ENCODE measurements around the gene SMIM29. TPM values are rescaled to one million over a fixed set of nuclear protein-coding genes. Genes with fewer than 3 reads are reported as not detected.

The SMIM29 gene
- total RNA-seq, 1 experiment from 2014 or later, result 25.1 TPM

- ChIA-PET POLR2A (interaction anchor here (3.8 kb wide), 1 partner anchor 31 kb away, joined by 12 read pairs; the partner anchor contains the start of gene HMGA1), CTCF (interaction anchor here (0.5 to 2.9 kb wide), 2 partner anchors 9 to 20 kb away, joined by 3 to 7 read pairs; no protein-coding TSS in a partner anchor), RAD21 (ENCODE audit: low non-redundant PET in 1 of 2, low total read pairs in 2 of 2, uncharacterized antibody in 2 of 2, unreplicated experiment in 2 of 2) (no interaction called here)
- H3K79me2 ChIP-seq (ENCODE audit: insufficient read depth, low read length), result no peaks in the 10 kb centered on the region
- H3K27ac ChIP-seq (ENCODE audit: low read depth, low read length), result no peak overlapping the region
- H4K20me1 ChIP-seq (ENCODE audit: insufficient read depth), result no peaks in the 10 kb centered on the region
- no peak overlapping the region for H3K4me2 ChIP-seq (ENCODE audit: low read length)
- H3K9me2 ChIP-seq (ENCODE audit: insufficient read depth), result no peaks in the 10 kb centered on the region
- H3K9ac ChIP-seq (ENCODE audit: low read length), result no peak overlapping the region
- no TSS peak for BruUV-seq (replicated peaks)
- intact Hi-C loops (cut with micrococcal nuclease), result no loop called here
- TF ChIP-seq YY1 (IDR thresholded peaks at IDR 0.05; ENCODE audit: extremely low read depth, insufficient replicate concordance, low read depth, low read length) (peak; percentile 39), SRF (IDR thresholded peaks at IDR 0.05; ENCODE audit: low read depth) (no peak)
- peaks cover 0 to 44% of the 10 kb centered on the region in 2 experiments; a peak in 3 of 4 replicates for H3K4me1 ChIP-seq (ENCODE audit: control insufficient read depth in 1 of 2, insufficient read depth in 2 of 2, low read length in 2 of 2)
- H3K27me3 ChIP-seq (ENCODE audit: insufficient read depth, low read length), result no peaks in the 10 kb centered on the region
- no peaks in the 10 kb centered on the region for H3K9me3 ChIP-seq (ENCODE audit: control insufficient read depth in 1 of 2, insufficient read depth in 1 of 2, low read depth in 1 of 2, low read length in 2 of 2)
- no peak for ATAC-seq
- DNase-seq (ENCODE audit: low read depth, low spot score), result no peak
- no peaks in the 10 kb centered on the region for H3K36me3 ChIP-seq (ENCODE audit: control insufficient read depth in 1 of 2, insufficient read depth in 2 of 2, low read length in 2 of 2)
- H2AFZ ChIP-seq (ENCODE audit: low read depth, low read length, poor library complexity, severe bottlenecking), result peak overlapping the region; percentile 95
- no peak overlapping the region for H3K4me3 ChIP-seq (replicated peaks in 1 of 2; ENCODE audit: low read depth in 1 of 2, low read length in 2 of 2)
Observed at GRCh38 chr6:34205466-34205865, 43.3 kb downstream of the SMIM29 start.

DNA sequence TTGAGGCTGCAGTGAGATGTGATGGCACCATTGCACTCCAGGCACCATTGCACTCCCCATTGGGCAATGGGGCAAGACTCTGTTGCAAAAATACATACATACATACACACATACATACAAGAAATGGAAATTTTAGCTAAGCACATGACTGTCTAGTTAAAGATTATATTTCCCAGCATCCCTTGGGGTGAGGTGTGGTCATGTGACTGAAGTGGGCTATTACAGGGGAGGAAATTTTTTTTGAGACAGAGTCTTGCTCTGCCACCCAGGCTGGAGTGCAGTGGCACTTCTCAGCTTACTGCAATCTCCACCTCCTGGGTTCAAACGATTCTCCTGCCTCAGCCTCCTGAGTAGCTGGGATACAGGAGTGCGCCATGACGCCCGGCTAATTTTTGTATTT lies 44.1 kb downstream of the SMIM29 start:
- ATAC-seq (no peak), DNase-seq (ENCODE audit: low read depth, low spot score) (no peak)
- Histone ChIP-seq H3K9me3 (ENCODE audit: control insufficient read depth in 1 of 2, insufficient read depth in 1 of 2, low read depth in 1 of 2, low read length in 2 of 2) (no peaks in the 10 kb centered on the region), H3K4me2 (ENCODE audit: low read length) (no peak overlapping the region), H3K27me3 (ENCODE audit: insufficient read depth, low read length) (no peaks in the 10 kb centered on the region), H3K9ac (ENCODE audit: low read length) (no peak overlapping the region), H4K20me1 (ENCODE audit: insufficient read depth) (no peaks in the 10 kb centered on the region), H2AFZ (ENCODE audit: low read depth, low read length, poor library complexity, severe bottlenecking) (peak overlapping the region; percentile 95), H3K36me3 (ENCODE audit: control insufficient read depth in 1 of 2, insufficient read depth in 2 of 2, low read length in 2 of 2) (no peaks in the 10 kb centered on the region), H3K9me2 (ENCODE audit: insufficient read depth) (no peaks in the 10 kb centered on the region), H3K27ac (ENCODE audit: low read depth, low read length) (no peak overlapping the region), H3K4me1 (ENCODE audit: control insufficient read depth in 1 of 2, insufficient read depth in 2 of 2, low read length in 2 of 2) (peaks cover 0 to 47% of the 10 kb centered on the region in 2 experiments; a peak in 3 of 4 replicates), H3K79me2 (ENCODE audit: insufficient read depth, low read length) (no peaks in the 10 kb centered on the region), H3K4me3 (replicated peaks in 1 of 2; ENCODE audit: low read depth in 1 of 2, low read length in 2 of 2) (no peak overlapping the region)
- ChIA-PET CTCF (interaction anchor here (0.5 to 0.6 kb wide), 2 partner anchors 19 to 23 kb away, joined by 3 to 4 read pairs; no protein-coding TSS in a partner anchor), POLR2A (interaction anchor here (0.7 to 3.8 kb wide), 3 partner anchors 19 to 204 kb away, joined by 3 to 12 read pairs (median 5); partner anchors contain the start of gene HMGA1), RAD21 (ENCODE audit: low non-redundant PET in 1 of 2, low total read pairs in 2 of 2, uncharacterized antibody in 2 of 2, unreplicated experiment in 2 of 2) (no interaction called here)
- intact Hi-C loops (cut with micrococcal nuclease), result no loop called here
- no TSS peak for BruUV-seq (replicated peaks)
- TF ChIP-seq POLR2A (IDR thresholded peaks at IDR 0.05; ENCODE audit: borderline replicate concordance, extremely low read depth, insufficient read depth, insufficient read length) (no peak), CEBPB (IDR thresholded peaks at IDR 0.05; ENCODE audit: low read depth) (no peak), YY1 (IDR thresholded peaks at IDR 0.05; ENCODE audit: extremely low read depth, insufficient replicate concordance, low read depth, low read length) (no peak), ELF1 (IDR thresholded peaks at IDR 0.05; ENCODE audit: borderline replicate concordance, low read depth) (no peak), REST (IDR thresholded peaks at IDR 0.05; ENCODE audit: low read depth) (no peak), POLR2AphosphoS5 (IDR thresholded peaks at IDR 0.05; ENCODE audit: low read depth, low read length) (no peak), SRF (IDR thresholded peaks at IDR 0.05; ENCODE audit: low read depth) (no peak), CBX3 (IDR thresholded peaks at IDR 0.05; ENCODE audit: low read depth) (no peak), JUND (IDR thresholded peaks at IDR 0.05) (no peak), TCF7L2 (IDR thresholded peaks at IDR 0.05; ENCODE audit: borderline replicate concordance, extremely low read depth, insufficient read depth, insufficient read length) (no peak)
